HL-60 (cell line): ENCODE data around the gene IRX4.

Source experiments
- DNase-seq, 2 experiments: peaks; one replicate each; pipeline ENCODE4 v3.0.0-alpha.2; 2010 to 2020; ENCODE audit warnings: low read depth in 1 of 2, low spot score in 1 of 2
- H3K27ac ChIP-seq: fragments of 250-450 bp; sonication (Bioruptor Pico); replicated peaks from 2 replicates; pipeline ENCODE4 v1.5.1; 2020; ENCODE audit warnings: mild to moderate bottlenecking, moderate library complexity
- H3K27me3 ChIP-seq: fragments of 250-450 bp; sonication (Bioruptor Pico); 2 replicates; pipeline ENCODE4 v1.5.1; 2021; ENCODE audit warnings: mild to moderate bottlenecking, moderate library complexity; ENCODE audit not compliant: insufficient read depth, poor library complexity, severe bottlenecking
- H3K4me3 ChIP-seq: replicated peaks from 2 replicates; pipeline ENCODE4 v1.5.1; 2011; ENCODE audit warnings: mild to moderate bottlenecking, control low read depth, low read length; ENCODE audit not compliant: insufficient read depth
- CTCF ChIP-seq: IDR thresholded peaks from one replicate; pipeline ENCODE4 v1.5.1; 2011; ENCODE audit warnings: low read length, control low read depth, inconsistent platforms; ENCODE audit not compliant: insufficient read depth
- GABPA ChIP-seq: IDR thresholded peaks from 2 replicates; pipeline ENCODE4 v1.6.1; 2012; ENCODE audit warnings: low read depth
- POLR2AphosphoS5 ChIP-seq: IDR thresholded peaks from 2 replicates; pipeline ENCODE4 v1.6.1; 2012; ENCODE audit warnings: low read depth
- REST ChIP-seq: IDR thresholded peaks from 2 replicates; pipeline ENCODE4 v1.6.1; 2012; ENCODE audit warnings: low read depth; ENCODE audit not compliant: insufficient replicate concordance
- SPI1 ChIP-seq: IDR thresholded peaks from 2 replicates; pipeline ENCODE4 v1.6.1; 2012; ENCODE audit warnings: low read depth, mild to moderate bottlenecking, borderline replicate concordance

Gene IRX4

GRCh38 chr5:1881098-1881572 lies 1.6 kb downstream of the IRX4 start:
- TF ChIP-seq CTCF (no peak), SPI1 (no peak), REST (no peak), POLR2AphosphoS5 (no peak), GABPA (no peak)
- no peak overlapping the region for H3K27ac ChIP-seq
- peaks cover 77% of the 10 kb centered on the region for H3K27me3 ChIP-seq
- peak in 1 of 2 experiments; percentile 20 for DNase-seq
- H3K4me3 ChIP-seq: no peak overlapping the region

- DNase-seq: no peak
- no peak overlapping the region for H3K4me3 ChIP-seq
- H3K27me3 ChIP-seq: peaks cover 77% of the 10 kb centered on the region
- TF ChIP-seq GABPA: no peak
- no peak for TF ChIP-seq SPI1
- TF ChIP-seq POLR2AphosphoS5: no peak
- TF ChIP-seq CTCF: no peak
- TF ChIP-seq REST: no peak
- no peak overlapping the region for H3K27ac ChIP-seq
Measured at GRCh38 chr5:1880377-1881025, 2.2 kb downstream of the IRX4 start.

- Histone ChIP-seq H3K27ac (no peak overlapping the region), H3K27me3 (peaks cover 78% of the 10 kb centered on the region), H3K4me3 (no peak overlapping the region)
- TF ChIP-seq CTCF: no peak
- no peak for TF ChIP-seq POLR2AphosphoS5
- no peak for TF ChIP-seq SPI1
- peak; percentile 86 for TF ChIP-seq REST
- TF ChIP-seq GABPA: no peak
- no peak for DNase-seq
Measured at GRCh38 chr5:1879292-1880263, 3.1 kb downstream of the IRX4 start.
